HEK293T (cell line): ENCODE measurements around the gene MUC12.
A peak's percentile ranks its signal among the peaks of the same experiment; 100 is the strongest.

Experiments
- CTCF ChIA-PET: fragments of 350-600 bp; formaldehyde crosslinking; extraction: SDS; loops from one replicate; lab custom pipeline; 2021; ENCODE audit warnings: antibody characterized with exemption, inconsistent platforms; lab: Yijun Ruan, JAX
- POLR2A ChIA-PET: fragments of 350-600 bp; formaldehyde crosslinking; extraction: SDS; loops from one replicate; lab custom pipeline; 2020; ENCODE audit warnings: antibody characterized with exemption, inconsistent platforms; lab: Yijun Ruan, JAX
- DNase-seq: peaks from one replicate; pipeline ENCODE4 v3.0.0; 2012; ENCODE audit warnings: mixed read lengths; ENCODE audit errors: extremely low spot score
- ARNT ChIP-seq: fragments of 450-650 bp; IDR thresholded peaks from 2 replicates; pipeline ENCODE4 v1.6.1; 2017; ENCODE audit warnings: mild to moderate bottlenecking
- BHLHE40 ChIP-seq: fragments of 450-650 bp; IDR thresholded peaks from 2 replicates; pipeline ENCODE4 v1.6.1; 2016; ENCODE audit warnings: mild to moderate bottlenecking, moderate library complexity, borderline replicate concordance
- CTBP1 ChIP-seq: fragments of 450-650 bp; IDR thresholded peaks from 2 replicates; pipeline ENCODE4 v1.6.1; 2016; ENCODE audit warnings: borderline replicate concordance
- ELF4 ChIP-seq: fragments of 450-650 bp; IDR thresholded peaks from 2 replicates; pipeline ENCODE4 v1.6.1; 2017; ENCODE audit warnings: antibody characterized with exemption
- FOXA1 ChIP-seq: fragments of 450-650 bp; IDR thresholded peaks from 2 replicates; pipeline ENCODE4 v1.6.1; 2016; ENCODE audit warnings: mild to moderate bottlenecking
- FOXK2 ChIP-seq: fragments of 450-650 bp; IDR thresholded peaks from 2 replicates; pipeline ENCODE4 v1.6.1; 2016; ENCODE audit warnings: mild to moderate bottlenecking
- FOXM1 ChIP-seq: fragments of 450-650 bp; IDR thresholded peaks from 2 replicates; pipeline ENCODE4 v1.6.1; 2017; ENCODE audit warnings: mild to moderate bottlenecking, borderline replicate concordance
- HDGF ChIP-seq: fragments of 450-650 bp; IDR thresholded peaks from 2 replicates; pipeline ENCODE4 v1.6.1; 2017; ENCODE audit warnings: antibody characterized with exemption, borderline replicate concordance
- L3MBTL2 ChIP-seq: fragments of 450-650 bp; conservative IDR thresholded peaks from 2 replicates; pipeline ENCODE4 v1.6.1; 2016; ENCODE audit warnings: mild to moderate bottlenecking
- LEF1 ChIP-seq: fragments of 450-650 bp; IDR thresholded peaks from 2 replicates; pipeline ENCODE4 v1.6.1; 2017; ENCODE audit warnings: mild to moderate bottlenecking, borderline replicate concordance
- NFRKB ChIP-seq: fragments of 450-650 bp; IDR thresholded peaks from 2 replicates; pipeline ENCODE4 v1.6.1; 2016; ENCODE audit warnings: mild to moderate bottlenecking, moderate library complexity
- PKNOX1 ChIP-seq: fragments of 450-650 bp; IDR thresholded peaks from 2 replicates; pipeline ENCODE4 v1.6.1; 2016
- SP1 ChIP-seq: fragments of 450-650 bp; IDR thresholded peaks from 2 replicates; pipeline ENCODE4 v1.6.1; 2017
- SUZ12 ChIP-seq: fragments of 450-650 bp; IDR thresholded peaks from 2 replicates; pipeline ENCODE4 v1.6.1; 2016; ENCODE audit warnings: mild to moderate bottlenecking
- TARDBP ChIP-seq: fragments of 450-650 bp; IDR thresholded peaks from 2 replicates; pipeline ENCODE4 v1.6.1; 2016
- ZNF384 ChIP-seq: fragments of 450-650 bp; IDR thresholded peaks from 2 replicates; pipeline ENCODE4 v1.6.1; 2016

MUC12 gene

GRCh38 chr7:100959894-100960293, 9.5 kb upstream of the MUC12 start:
- no peak for TF ChIP-seq TARDBP
- TF ChIP-seq CTBP1, result no peak
- TF ChIP-seq FOXK2, result no peak
- TF ChIP-seq BHLHE40, result no peak
- no peak for TF ChIP-seq SUZ12
- TF ChIP-seq LEF1, result no peak
- TF ChIP-seq L3MBTL2, result no peak
- no peak for TF ChIP-seq HDGF
- no peak for DNase-seq
- POLR2A ChIA-PET, result no interaction called here
- CTCF ChIA-PET, result no interaction called here

- TF ChIP-seq ARNT, result no peak
- POLR2A ChIA-PET, result no interaction called here
- DNase-seq, result no peak
- CTCF ChIA-PET, result no interaction called here
Measured at GRCh38 chr7:100962537-100962936, 6.8 kb upstream of the MUC12 start.

- DNase-seq, result no peak
- ChIA-PET POLR2A (no interaction called here), CTCF (no interaction called here)
- TF ChIP-seq HDGF, result no peak
- TF ChIP-seq FOXK2, result no peak
Measured at GRCh38 chr7:100963386-100963785, 6.0 kb upstream of the MUC12 start.

GRCh38 chr7:100963874-100964273, 5.5 kb upstream of the MUC12 start:
- no peak for DNase-seq
- TF ChIP-seq FOXM1 (no peak), CTBP1 (no peak), PKNOX1 (no peak), L3MBTL2 (no peak), BHLHE40 (no peak), FOXA1 (no peak), HDGF (no peak), ELF4 (no peak), SP1 (no peak), ZNF384 (no peak), NFRKB (no peak), FOXK2 (no peak), LEF1 (no peak), TARDBP (no peak)
- ChIA-PET POLR2A (no interaction called here), CTCF (no interaction called here)

GRCh38 chr7:100964630-100965029, 4.7 kb upstream of the MUC12 start:
- ChIA-PET POLR2A (no interaction called here), CTCF (no interaction called here)
- no peak for DNase-seq
- TF ChIP-seq ARNT (no peak), FOXM1 (no peak), FOXA1 (no peak), L3MBTL2 (no peak), PKNOX1 (no peak), BHLHE40 (no peak), TARDBP (no peak), CTBP1 (no peak), SUZ12 (no peak), HDGF (no peak)

GRCh38 chr7:100965045-100965722, 4.2 kb upstream of the MUC12 start:
- no peak for DNase-seq
- TF ChIP-seq PKNOX1 (no peak), L3MBTL2 (no peak), ZNF384 (no peak), ARNT (no peak), LEF1 (no peak), SP1 (no peak), FOXK2 (no peak), FOXM1 (no peak), TARDBP (no peak), BHLHE40 (no peak)
- ChIA-PET POLR2A (no interaction called here), CTCF (interaction anchor here (0.6 to 1.3 kb wide), 4 partner anchors 8 to 88 kb away, joined by 3 to 4 read pairs (median 4); no protein-coding TSS in a partner anchor)

- ChIA-PET POLR2A (no interaction called here), CTCF (interaction anchor here (0.6 to 1.3 kb wide), 8 partner anchors 9 to 769 kb away, joined by 3 to 4 read pairs (median 4); no protein-coding TSS in a partner anchor)
- TF ChIP-seq NFRKB (no peak), ARNT (peak; percentile 74), ZNF384 (no peak), LEF1 (0 out of 2 replicates have a peak, but pooled peaks have one; percentile 40), ELF4 (no peak), L3MBTL2 (peak; percentile 58)
- DNase-seq, result peak; percentile 99
Measured at GRCh38 chr7:100965723-100966541, 3.4 kb upstream of the MUC12 start.
